ENCODE data around the gene KCNB1.

KCNB1 gene

DNA sequence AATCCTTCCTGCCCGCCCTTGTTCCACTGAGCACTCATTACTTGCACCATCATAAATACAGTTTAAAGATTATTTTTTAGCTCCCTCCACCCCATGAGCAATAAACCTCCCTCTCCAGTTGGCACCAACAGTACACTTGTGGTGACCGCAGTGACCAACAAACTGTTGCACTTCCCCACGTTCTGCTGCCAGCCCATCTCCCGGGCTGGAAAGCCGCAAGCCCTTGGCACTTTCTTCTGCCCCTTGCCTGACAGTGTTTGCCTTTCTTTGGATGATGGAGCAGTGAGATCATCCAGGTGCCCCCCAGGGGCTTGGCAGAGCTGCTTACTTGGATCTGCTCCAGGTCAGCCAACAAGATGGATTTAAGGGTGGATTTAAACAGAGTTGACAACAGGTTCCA, 21.6 kb downstream of the KCNB1 start:
- H3K4me3 ChIP-seq (ENCODE audit: low read depth, low read length): no peak overlapping the region

DNA sequence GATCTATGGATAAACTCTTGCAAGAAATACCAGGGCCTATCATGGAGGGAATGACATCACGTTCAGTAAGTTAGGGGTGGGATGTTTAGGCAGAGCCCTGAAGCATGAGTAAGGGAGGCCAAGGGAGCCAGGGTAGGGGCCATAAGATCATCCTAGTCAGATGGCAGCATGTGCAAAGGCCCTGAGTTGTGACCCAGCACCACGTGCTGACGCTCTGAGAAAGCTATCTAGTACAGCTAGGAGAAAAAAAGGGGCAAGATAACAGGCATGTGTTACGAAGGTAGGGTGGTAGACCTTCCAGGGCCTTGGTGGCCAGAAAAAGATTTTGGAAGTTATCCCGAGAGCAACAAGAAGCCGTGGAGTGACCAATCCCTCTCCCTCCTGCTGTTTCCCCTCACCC, 22.3 kb downstream of the KCNB1 start:
- no peak for DNase-seq (ENCODE audit: low read depth, low spot score)
- TF ChIP-seq, protein P1, sequence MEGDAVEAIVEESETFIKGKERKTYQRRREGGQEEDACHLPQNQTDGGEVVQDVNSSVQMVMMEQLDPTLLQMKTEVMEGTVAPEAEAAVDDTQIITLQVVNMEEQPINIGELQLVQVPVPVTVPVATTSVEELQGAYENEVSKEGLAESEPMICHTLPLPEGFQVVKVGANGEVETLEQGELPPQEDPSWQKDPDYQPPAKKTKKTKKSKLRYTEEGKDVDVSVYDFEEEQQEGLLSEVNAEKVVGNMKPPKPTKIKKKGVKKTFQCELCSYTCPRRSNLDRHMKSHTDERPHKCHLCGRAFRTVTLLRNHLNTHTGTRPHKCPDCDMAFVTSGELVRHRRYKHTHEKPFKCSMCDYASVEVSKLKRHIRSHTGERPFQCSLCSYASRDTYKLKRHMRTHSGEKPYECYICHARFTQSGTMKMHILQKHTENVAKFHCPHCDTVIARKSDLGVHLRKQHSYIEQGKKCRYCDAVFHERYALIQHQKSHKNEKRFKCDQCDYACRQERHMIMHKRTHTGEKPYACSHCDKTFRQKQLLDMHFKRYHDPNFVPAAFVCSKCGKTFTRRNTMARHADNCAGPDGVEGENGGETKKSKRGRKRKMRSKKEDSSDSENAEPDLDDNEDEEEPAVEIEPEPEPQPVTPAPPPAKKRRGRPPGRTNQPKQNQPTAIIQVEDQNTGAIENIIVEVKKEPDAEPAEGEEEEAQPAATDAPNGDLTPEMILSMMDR (IDR thresholded peaks at IDR 0.05; ENCODE audit: low read depth, low read length): no peak
- in situ Hi-C loops (cut with HindIII; ENCODE audit: low sequenced_read_pairs): no loop called here
- no peak overlapping the region for H3K4me3 ChIP-seq (ENCODE audit: low read depth, low read length)

More for the DNA sequence above, 21.6 kb downstream of the KCNB1 start:
- TF ChIP-seq, protein P1 (IDR thresholded peaks at IDR 0.05; ENCODE audit: low read depth, low read length): no peak
- DNase-seq (ENCODE audit: low read depth, low spot score): peak; percentile 3
- in situ Hi-C loops (cut with HindIII; ENCODE audit: low sequenced_read_pairs): no loop called here

DNA sequence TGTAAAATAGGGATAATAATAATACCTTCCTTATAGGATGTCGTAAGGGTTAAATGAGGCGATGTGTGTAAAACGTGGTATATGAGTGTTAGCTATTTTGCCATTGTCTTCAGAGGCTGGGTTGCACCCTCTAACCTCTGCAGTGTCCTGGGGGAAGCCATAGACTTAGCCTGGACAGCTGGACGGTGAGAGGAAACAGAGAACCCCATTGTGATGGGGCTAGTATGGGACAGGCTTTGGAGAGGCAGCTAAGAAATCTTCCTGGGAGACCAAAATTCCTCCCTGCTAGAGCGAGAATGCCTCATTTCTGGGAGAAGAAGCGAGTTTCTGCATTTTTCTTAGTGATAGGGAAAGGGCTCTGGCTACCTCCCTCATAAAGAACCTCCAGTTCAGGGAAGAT, 22.8 kb downstream of the KCNB1 start:
- in situ Hi-C loops (cut with HindIII; ENCODE audit: low sequenced_read_pairs): no loop called here
- DNase-seq (ENCODE audit: low read depth, low spot score): no peak
- TF ChIP-seq, protein P1 (IDR thresholded peaks at IDR 0.05; ENCODE audit: low read depth, low read length): no peak
- no peak overlapping the region for H3K4me3 ChIP-seq (ENCODE audit: low read depth, low read length)

DNA sequence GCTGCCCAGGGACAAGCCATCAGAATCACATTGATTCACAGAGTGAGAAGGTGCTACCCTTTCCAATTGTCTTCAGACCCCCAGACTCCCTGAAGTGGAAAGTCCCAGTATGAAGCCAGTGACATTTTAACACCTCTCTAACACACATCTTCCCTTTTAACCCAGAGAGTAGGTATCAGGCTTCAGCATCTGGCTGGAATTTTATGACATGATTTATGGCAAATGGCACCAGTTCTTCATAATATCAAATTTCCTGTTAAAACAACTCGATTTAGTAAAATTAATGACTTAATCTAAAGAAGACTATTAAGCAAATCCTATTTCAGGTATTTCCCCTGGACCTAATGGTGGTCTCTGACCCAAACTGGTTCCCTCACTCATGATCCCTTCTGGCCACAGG, 25.0 kb downstream of the KCNB1 start:
- in situ Hi-C loops (cut with HindIII; ENCODE audit: low sequenced_read_pairs): no loop called here
- no peak for DNase-seq (ENCODE audit: low read depth, low spot score)
- TF ChIP-seq, protein P1 (IDR thresholded peaks at IDR 0.05; ENCODE audit: low read depth, low read length): no peak
- no peak overlapping the region for H3K4me3 ChIP-seq (ENCODE audit: low read depth, low read length)

DNA sequence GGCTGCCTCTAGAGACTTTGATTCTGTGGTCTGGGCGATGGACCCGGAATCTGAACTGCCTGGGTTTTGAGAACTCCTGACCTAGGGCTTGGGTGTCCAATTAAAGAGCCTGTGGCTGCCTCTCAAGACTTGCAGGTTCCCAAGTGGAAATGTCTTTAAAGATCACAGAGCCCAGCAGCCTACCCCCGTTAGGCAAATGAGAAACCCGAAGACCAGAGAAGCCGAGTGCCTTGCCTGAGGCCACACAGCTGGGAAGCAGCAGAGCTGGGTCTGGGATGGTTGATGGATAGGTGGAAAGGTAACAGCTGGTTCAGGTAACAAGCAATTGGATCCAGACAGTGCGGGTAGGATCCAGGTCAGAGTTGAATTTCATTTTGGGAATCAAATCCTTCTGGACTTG, 25.8 kb downstream of the KCNB1 start:
- no peak overlapping the region for H3K4me3 ChIP-seq (ENCODE audit: low read depth, low read length)
- in situ Hi-C loops (cut with HindIII; ENCODE audit: low sequenced_read_pairs): no loop called here
- no peak for DNase-seq (ENCODE audit: low read depth, low spot score)
- TF ChIP-seq, protein P1 (IDR thresholded peaks at IDR 0.05; ENCODE audit: low read depth, low read length): no peak

DNA sequence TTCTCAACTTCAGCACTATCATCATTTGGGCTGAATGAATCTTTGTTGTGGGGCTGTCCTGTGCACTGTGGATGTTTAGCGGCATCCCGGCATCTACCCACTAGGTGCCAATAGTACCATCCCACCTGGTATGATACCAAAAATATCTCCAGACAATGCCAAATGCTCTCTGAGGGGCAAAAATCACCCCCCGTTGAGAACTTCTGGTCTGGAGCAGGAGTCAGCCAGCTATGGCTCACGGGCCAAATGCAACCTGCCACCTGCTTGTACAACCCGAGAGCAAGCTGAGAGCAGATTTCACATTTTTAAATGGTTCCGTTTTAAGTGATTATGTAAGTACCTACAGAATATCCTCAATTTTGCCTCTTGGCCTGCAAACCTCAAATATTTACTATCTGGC, 26.8 kb downstream of the KCNB1 start:
- TF ChIP-seq, protein P1 (IDR thresholded peaks at IDR 0.05; ENCODE audit: low read depth, low read length): no peak
- in situ Hi-C loops (cut with HindIII; ENCODE audit: low sequenced_read_pairs): no loop called here
- no peak overlapping the region for H3K4me3 ChIP-seq (ENCODE audit: low read depth, low read length)
- DNase-seq (ENCODE audit: low read depth, low spot score): no peak

DNA sequence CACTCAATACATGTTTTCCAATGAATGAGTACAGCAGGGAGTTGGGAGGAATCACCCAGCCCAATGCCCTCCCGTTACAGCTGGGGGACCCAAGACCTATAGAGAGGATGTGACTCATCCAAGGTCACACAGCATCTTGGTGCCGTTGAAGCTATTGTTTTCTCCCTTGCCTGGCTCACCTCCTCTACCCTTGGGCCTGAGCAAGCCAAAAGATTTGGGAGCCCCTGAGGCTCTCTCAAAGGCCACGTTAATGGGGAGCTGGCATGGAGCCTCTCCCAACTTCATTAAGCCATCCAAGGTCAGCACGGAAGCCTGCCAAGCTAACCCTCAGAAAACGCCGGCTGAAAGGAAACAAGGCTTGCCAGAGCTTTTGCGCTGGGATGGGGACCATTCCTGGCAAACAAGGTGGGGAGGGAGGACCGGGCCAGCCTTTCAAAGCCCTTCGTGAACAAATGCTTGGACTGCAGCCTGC, 30.4 kb downstream of the KCNB1 start:
- TF ChIP-seq, protein P1 (IDR thresholded peaks at IDR 0.05; ENCODE audit: low read depth, low read length): no peak
- in situ Hi-C loops (cut with HindIII; ENCODE audit: low sequenced_read_pairs): no loop called here
- no peak overlapping the region for H3K4me3 ChIP-seq (ENCODE audit: low read depth, low read length)
- no peak for DNase-seq (ENCODE audit: low read depth, low spot score)
